Heart left ventricle (tissue), 13 donors: ENCODE measurements around the gene BDKRB2.

ENCODE experiments used
- POLR2A ChIP-seq, 2 donors: fragments of 450-650 bp; IDR thresholded peaks; one replicate each; pipeline ENCODE4 v1.6.1; 2017; ENCODE audit warnings: antibody characterized with exemption in 2 of 2, mild to moderate bottlenecking in 2 of 2, moderate library complexity in 2 of 2
- TF ChIP-seq, protein P1 (sequence below), 12 donors: fragments of 200-600 bp; sonication (generic) in 4 of 12; IDR thresholded peaks; one replicate each; pipeline versions ENCODE4 v1.5.0 to v1.8.0; 2018 to 2022; ENCODE audit warnings: antibody characterized with exemption in 12 of 12, mild to moderate bottlenecking in 5 of 12
- donor health status: ischemic (EF 13 %, LVEDD 7.1; RV severe dilation, severe dysfunction).
- donor health status: DM: no; HTN: yes; CAD: no.
- donor health status: DM: no; HTN: no; CAD: no.
- donor health status: ischemic (EF 25% LVEDD 6.9; RV normal size, moderate dysfunction).
- donor health status: ischemic (EF 25% LVEDD 5.7; RV mildly dilated, moderate dysfunction).
- donor health status: ischemic (EF 35%, LVEDD 5.7; RV mildly dilated, moderate dysfunction).
- donor health status: nonischemic (EF 11% LVEDD 7.7; RV severe dilation, severe dysfunction).
- donor health status: DM: yes; HTN: yes; CAD: no.
- donor health status: PGD.
- donor health status: ischemic (EF 29% LVEDD 5.4; RV normal size, mild dysfunction).
- donor health status: nonischemic (EF 23%, LVEDD 6.1; RV moderate dilation, normal function).

DNA sequence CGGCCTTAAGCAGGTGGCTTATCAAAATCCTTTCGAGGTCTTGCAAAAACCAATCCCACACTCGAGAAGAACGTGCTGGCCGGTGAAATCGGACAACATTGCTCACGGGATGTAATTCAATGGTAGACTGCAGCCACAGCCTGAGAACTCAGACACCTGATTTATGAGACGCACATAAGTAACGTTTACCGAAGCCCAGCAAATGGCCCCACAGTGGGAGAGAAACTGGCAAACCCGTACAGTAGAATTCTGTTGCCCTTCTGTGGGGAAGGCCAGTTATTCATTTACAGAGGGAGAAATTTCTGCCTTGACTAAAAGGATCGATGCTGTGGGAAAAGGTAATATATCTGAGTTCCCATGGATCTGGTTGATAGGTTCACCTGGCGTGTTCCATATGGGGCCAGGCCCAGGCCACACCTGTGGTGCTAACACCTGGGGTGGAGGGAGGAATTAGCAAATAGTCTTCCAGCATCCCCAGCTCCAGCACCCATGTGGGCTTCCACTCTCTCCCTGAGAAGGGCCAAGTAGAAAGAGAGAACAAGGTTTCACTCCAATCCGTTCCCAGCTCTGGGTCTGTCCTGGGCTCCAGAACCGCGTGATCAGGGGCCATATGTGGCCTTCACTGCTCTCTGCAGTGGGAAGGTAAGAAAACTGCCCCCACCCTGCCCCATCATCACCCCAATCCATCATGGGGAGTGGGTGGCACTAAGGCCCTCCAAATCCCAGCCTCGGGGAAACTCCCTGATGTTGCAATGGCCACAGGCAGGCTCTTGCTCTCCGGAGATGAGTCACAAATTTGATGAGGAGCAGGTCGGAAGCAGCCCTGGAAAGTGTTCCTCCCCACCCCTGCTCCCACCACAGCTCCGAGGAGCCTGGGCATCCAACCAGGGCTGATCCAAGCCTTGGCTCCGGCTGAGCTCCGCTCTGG lies 64.1 kb downstream of the BDKRB2 start:
- TF ChIP-seq, protein P1, sequence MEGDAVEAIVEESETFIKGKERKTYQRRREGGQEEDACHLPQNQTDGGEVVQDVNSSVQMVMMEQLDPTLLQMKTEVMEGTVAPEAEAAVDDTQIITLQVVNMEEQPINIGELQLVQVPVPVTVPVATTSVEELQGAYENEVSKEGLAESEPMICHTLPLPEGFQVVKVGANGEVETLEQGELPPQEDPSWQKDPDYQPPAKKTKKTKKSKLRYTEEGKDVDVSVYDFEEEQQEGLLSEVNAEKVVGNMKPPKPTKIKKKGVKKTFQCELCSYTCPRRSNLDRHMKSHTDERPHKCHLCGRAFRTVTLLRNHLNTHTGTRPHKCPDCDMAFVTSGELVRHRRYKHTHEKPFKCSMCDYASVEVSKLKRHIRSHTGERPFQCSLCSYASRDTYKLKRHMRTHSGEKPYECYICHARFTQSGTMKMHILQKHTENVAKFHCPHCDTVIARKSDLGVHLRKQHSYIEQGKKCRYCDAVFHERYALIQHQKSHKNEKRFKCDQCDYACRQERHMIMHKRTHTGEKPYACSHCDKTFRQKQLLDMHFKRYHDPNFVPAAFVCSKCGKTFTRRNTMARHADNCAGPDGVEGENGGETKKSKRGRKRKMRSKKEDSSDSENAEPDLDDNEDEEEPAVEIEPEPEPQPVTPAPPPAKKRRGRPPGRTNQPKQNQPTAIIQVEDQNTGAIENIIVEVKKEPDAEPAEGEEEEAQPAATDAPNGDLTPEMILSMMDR (IDR thresholded peaks at IDR 0.05) = no peak
- TF ChIP-seq POLR2A (IDR thresholded peaks at IDR 0.05) = no peak
